HG03342 (cell line): ENCODE data around the gene SNRPA.
"Not testable (repeated sequence)": the region's sequence is repeated elsewhere in the genome, so short reads cannot be mapped to it uniquely, and the experiment has no call there.

ENCODE experiments used
- ATAC-seq: cut with Tn5 transposase; IDR thresholded peaks from one replicate; pipeline ENCODE4 v1.9.1; 2021; ENCODE audit warnings: mild to moderate bottlenecking, moderate library complexity; ENCODE audit not compliant: unreplicated experiment

The SNRPA gene

GRCh38 chr19:40800339-40800996 lies 49.5 kb downstream of the SNRPA start:
- ATAC-seq, result no peak

DNA sequence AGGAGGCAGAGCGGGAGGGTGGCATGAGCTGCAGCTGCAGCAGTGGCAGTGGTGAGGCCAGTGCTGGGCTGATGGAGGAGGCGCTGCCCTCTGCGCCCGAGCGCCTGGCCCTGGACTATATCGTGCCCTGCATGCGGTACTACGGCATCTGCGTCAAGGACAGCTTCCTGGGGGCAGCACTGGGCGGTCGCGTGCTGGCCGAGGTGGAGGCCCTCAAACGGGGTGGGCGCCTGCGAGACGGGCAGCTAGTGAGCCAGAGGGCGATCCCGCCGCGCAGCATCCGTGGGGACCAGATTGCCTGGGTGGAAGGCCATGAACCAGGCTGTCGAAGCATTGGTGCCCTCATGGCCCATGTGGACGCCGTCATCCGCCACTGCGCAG lies 50.0 kb downstream of the SNRPA start:
- no peak for ATAC-seq

- no peak for ATAC-seq
Observed at GRCh38 chr19:40801426-40802299, 50.7 kb downstream of the SNRPA start.

- no peak for ATAC-seq
Observed at GRCh38 chr19:40802300-40803169, 51.5 kb downstream of the SNRPA start.

GRCh38 chr19:40803170-40803856 lies 52.3 kb downstream of the SNRPA start:
- ATAC-seq, result no peak

DNA sequence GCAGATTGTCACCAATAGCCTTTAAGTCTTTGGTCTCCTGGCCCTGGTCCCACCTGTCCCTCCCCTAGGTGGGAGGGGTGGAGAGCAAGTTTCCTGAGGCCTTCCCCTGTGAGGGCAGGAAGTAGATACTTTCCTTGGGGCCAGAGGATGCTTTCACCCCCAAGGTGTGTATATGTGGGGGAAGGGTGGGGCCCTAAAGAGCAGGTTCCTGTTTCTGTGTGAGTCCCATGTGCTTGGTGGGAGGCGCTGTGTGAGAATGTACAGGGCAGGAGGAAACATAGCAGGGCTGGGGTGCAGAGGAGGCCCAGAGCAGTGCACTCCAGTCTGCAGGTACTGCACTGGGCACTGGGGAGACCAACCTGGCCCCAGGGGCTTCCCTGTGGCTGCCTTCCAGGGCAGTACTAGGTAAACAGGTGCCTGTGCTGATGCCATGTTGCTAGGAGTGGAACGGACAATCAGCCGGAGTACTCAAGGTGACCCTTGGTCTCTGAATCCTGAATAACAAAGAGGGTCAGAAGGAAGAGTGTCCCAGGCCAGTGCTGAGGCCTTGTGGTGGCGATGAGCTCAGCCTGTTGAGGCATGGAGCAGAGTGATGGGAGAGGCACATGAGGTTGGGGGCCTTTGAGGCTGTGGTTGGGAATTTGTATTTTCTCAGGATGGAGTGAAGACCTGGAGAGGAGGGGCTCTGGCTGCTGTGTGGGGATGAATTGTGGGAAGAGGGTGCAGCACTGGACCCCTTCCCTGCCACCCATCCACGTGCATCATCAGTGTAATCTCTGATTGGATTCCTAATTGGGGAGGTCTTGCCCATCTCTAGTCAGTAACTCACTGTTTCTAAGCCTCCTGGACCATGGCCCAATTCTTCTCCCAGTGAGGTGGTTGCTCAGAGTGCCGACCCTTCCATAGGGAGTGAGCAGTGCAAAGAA lies 53.1 kb downstream of the SNRPA start:
- no peak for ATAC-seq

DNA sequence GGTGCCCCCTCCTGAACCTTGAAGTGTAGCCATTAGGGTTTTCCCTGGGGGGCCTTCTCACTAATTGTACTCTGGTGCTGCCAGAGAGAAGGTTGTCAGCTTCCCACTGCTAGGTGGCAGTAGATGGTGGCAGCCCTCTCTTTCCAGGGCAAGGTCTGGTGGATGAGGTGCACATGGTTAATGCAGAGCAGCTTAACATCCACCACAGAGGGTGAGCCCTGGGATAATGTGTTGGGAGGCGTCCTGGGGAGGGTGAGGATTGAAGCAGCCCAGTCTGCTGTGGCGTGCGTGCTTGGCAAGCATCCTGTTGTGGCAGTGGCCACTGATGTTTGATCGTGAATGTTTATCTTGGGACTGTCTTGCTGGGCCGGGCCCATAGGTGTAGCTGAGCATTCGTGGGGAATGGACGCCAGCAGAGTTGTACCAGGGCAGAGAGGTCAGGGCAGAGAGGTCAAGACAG lies 53.8 kb downstream of the SNRPA start:
- no peak for ATAC-seq

DNA sequence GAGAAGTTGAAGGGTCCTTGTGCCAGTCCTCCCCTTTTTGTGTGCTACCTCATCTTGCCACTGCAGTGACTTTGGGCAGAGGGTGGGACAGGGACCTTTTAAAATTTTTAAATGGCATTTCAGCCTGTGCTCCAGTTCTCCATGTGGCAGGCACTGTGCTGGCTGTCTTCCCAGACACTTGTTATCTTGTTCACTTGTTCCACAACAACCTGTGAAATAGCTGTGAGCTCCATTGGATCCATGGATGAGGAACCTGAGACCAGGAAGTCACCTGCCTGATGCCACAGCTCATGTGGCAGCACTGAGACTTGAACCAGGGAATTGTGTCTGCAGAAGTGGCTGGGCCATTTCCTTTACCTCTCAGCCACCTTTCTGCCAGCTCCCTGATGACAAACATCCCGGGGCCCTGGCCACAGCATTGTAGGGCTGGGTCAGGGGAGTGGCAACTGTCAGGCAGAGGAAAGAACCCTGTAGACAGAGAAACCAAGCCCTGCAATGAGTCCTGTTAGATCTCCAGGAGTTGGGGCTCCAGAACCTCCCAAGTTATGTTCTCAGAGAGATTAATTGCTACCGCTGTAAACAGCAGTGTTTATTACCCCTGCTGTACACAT lies 54.4 kb downstream of the SNRPA start:
- no peak for ATAC-seq

DNA sequence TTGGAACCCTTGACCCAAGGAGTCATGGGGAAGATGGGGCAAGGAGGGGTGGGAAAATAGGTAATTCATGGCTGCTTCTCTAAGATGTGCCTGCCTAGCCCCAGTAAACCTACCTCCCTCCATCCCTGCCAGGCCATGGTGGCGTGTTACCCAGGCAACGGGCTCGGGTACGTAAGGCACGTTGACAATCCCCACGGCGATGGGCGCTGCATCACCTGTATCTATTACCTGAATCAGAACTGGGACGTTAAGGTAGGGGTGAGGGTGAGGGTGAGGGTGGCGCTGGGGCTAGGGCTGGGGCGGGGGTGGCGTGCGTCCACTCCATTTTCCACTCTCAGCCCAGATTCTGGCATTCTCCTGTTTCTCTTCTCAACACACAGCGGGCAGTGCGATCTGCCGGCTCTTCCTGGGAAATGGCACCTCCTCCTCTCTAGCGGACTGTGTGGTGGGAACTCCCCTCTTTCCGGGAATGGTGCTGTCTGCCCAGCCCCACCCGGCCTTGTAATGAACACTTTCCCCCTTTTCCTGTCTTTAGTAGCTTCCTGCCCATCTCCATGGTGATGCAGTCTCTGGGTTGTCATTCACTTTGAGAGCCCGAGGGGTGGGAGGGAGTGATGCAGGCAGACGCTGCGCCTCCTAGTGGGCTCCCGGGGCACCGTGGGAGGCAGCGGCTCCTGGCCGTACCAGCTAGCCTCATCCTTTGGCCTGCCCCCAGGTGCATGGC lies 55.6 kb downstream of the SNRPA start:
- no peak for ATAC-seq

- ATAC-seq, result no peak
Observed at GRCh38 chr19:40807147-40808020, 56.4 kb downstream of the SNRPA start.

GRCh38 chr19:40808021-40808325 lies 57.0 kb downstream of the SNRPA start:
- no peak for ATAC-seq

- no peak for ATAC-seq
Observed at GRCh38 chr19:40808497-40808896, 57.5 kb downstream of the SNRPA start.

DNA sequence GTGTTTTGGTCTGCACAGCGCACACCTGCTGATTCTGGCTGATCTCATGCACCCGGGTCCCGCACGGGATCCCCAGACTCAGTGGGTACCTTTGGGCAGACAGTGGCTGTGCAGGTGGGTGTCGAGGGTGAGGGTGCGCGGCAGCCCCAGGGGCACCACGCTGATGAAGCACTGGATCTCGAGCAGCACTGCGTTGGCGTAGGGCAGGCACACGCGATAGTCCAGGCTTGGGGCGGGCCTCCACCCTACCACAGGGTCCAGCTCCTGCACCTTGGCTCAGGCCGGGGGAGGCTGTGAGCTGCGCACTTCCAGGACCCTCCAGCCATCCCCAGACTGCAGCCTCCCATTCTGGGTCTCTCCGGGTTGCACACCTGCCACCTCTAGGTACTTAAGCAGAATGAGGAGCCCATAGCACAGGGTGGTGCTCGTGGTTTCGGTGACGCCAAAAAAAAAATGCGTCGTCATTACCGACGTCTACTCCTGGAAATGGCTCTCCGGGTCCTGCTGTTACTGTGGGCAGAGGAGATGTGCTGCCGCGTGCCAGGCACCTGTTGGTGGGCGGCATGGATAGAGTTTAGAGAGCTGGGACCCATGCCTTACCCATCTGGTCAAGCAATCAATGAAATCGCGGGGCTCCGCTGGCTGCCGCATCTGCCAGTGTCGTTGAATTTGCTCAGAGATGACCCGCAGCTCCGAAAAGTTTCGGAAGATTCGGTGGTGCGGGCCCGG lies 58.5 kb downstream of the SNRPA start:
- no peak for ATAC-seq

DNA sequence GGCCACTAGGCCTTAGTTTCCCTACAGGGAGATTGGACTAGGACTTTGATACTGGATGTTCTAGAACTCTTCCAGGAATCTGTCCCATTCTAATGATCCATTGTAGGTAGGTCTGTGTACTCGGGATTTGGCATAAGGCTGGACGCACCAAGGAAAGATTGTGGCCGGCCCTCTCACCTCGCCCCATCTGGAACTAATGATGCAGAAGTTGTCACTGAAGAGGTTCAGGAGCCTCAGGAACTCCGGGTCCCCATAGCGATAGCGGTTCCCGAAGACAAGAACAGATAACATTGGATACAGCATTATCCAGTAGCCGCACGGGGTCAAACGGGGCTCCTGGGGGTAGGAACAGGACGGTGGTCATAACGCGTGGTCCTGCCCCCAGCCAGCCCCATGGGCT lies 59.2 kb downstream of the SNRPA start:
- no peak for ATAC-seq

GRCh38 chr19:40810649-40811408 lies 59.8 kb downstream of the SNRPA start:
- not testable (repeated sequence) for ATAC-seq
